NCI-H187 treated with DMSO at 0.1 percent for 48 hours (cell line): Measurements from ENCODE around the gene DKC1.

Source experiments
- DNase-seq: peaks from one replicate; lab custom pipeline; 2025; lab: John Stamatoyannopoulos, UW

The DKC1 gene

GRCh38 chrX:154762537-154763296 is at the start of gene DKC1:
Gene DKC1 (plus strand): TSS chrX:154762864. CDS start chrX:154762966, 102 bp downstream.
- DNase-seq, result peak; percentile 97

- no peak for DNase-seq
Measured at GRCh38 chrX:154714925-154715324, 47.7 kb upstream of the DKC1 start.

- no peak for DNase-seq
Measured at GRCh38 chrX:154715825-154716224, 46.8 kb upstream of the DKC1 start.

GRCh38 chrX:154717824-154718223 is 44.8 kb upstream of the DKC1 start:
- DNase-seq, result peak; percentile 69

- no peak for DNase-seq
Measured at GRCh38 chrX:154718616-154719015, 44.0 kb upstream of the DKC1 start.

GRCh38 chrX:154719132-154719675 is 43.5 kb upstream of the DKC1 start:
- DNase-seq, result no peak

GRCh38 chrX:154720067-154720466 is 42.6 kb upstream of the DKC1 start:
- no peak for DNase-seq

- no peak for DNase-seq
Measured at GRCh38 chrX:154721155-154721554, 41.5 kb upstream of the DKC1 start.

- DNase-seq, result no peak
Measured at GRCh38 chrX:154724993-154725756, 37.5 kb upstream of the DKC1 start.

- DNase-seq, result no peak
Measured at GRCh38 chrX:154727418-154727817, 35.2 kb upstream of the DKC1 start.

GRCh38 chrX:154727871-154728270 is 34.8 kb upstream of the DKC1 start:
- DNase-seq, result no peak

- DNase-seq, result no peak
Measured at GRCh38 chrX:154728431-154729190, 34.1 kb upstream of the DKC1 start.

GRCh38 chrX:154729439-154729838 is 33.2 kb upstream of the DKC1 start:
- no peak for DNase-seq

- no peak for DNase-seq
Measured at GRCh38 chrX:154730253-154730891, 32.3 kb upstream of the DKC1 start.

- no peak for DNase-seq
Measured at GRCh38 chrX:154731184-154731583, 31.5 kb upstream of the DKC1 start.

- DNase-seq, result no peak
Measured at GRCh38 chrX:154731881-154732280, 30.8 kb upstream of the DKC1 start.

- no peak for DNase-seq
Measured at GRCh38 chrX:154732421-154733065, 30.1 kb upstream of the DKC1 start.

GRCh38 chrX:154733066-154733425 is 29.6 kb upstream of the DKC1 start:
- DNase-seq, result no peak

GRCh38 chrX:154734061-154734781 is 28.4 kb upstream of the DKC1 start:
- DNase-seq, result no peak

- DNase-seq, result no peak
Measured at GRCh38 chrX:154735695-154736393, 26.8 kb upstream of the DKC1 start.
